HG03175 (cell line): ENCODE measurements around the gene STARD3.
A peak's percentile ranks its signal among the peaks of the same experiment; 100 is the strongest.
"Not testable (repeated sequence)": the region's sequence is repeated elsewhere in the genome, so short reads cannot be mapped to it uniquely, and the experiment has no call there.

Experiments used
- ATAC-seq: cut with Tn5 transposase; IDR thresholded peaks from one replicate; pipeline ENCODE4 v1.9.1; 2021; ENCODE audit warnings: mild to moderate bottlenecking, moderate library complexity; ENCODE audit not compliant: unreplicated experiment

Gene STARD3

DNA sequence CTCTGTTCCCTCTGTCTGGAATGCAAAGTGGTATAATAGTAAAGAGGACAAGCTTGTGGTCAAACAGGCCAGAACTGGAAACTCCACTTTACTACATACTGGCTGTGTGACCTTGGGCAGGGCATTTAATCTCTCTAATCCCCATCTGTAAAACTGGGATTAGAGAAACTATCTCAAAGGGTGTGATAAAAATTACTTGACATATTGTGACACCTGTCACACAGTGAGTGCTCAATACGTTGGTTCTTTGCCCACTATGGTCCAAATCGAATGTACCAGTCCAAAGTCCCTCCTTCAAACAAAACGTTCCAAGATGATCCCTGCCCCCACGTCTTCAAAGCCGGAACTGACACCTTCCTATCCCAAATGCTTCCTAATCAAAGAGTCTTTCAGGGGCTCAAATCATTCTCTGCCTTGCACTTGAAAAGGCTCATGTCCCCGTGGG, 50.2 kb downstream of the STARD3 start:
- no peak for ATAC-seq

DNA sequence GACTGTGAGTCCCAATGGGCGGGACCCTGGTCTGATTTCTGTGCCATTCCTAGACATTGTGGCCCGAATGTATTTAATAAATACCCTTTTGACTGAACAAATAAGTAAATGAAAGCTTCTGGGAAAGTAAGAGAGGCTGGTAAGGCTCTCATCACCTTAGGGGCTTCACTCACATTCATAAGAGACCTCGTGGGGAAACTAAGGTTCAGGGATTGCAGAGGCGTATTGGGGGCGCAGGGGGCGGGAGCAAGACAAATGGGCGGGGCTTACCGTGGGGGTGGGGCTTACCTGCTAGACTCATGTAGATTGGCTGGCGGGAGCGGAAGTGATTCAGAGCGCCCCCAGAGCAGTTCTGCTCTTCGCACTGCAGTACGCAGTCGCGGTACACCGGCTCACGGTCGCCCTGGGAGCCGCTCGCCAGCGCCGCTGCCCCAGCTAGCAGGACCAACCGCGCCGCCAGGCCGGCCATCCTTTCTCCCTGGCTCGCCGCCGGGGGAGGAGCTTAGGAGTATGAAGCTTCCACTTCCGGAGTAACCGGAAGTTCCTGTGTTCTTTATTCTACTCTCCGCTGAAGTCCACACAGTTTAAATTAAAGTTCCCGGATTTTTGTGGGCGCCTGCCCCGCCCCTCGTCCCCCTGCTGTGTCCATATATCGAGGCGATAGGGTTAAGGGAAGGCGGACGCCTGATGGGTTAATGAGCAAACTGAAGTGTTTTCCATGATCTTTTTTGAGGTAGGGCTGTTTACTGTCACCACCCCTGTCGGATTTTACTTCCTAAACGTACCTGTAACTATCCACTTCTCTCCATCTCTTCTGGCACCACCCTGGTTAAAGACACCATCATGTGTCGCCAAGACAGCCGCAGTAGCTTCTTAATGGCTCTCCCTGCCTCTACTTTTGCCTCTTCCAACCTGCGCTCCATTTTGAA, 50.9 kb downstream of the STARD3 start, which contains the start of gene PGAP3:
Gene PGAP3 (minus strand): TSS at position 512 of the 929 bp plus-strand sequence. CDS start 43 bp downstream, at position 469.
- peak; percentile 88 for ATAC-seq

DNA sequence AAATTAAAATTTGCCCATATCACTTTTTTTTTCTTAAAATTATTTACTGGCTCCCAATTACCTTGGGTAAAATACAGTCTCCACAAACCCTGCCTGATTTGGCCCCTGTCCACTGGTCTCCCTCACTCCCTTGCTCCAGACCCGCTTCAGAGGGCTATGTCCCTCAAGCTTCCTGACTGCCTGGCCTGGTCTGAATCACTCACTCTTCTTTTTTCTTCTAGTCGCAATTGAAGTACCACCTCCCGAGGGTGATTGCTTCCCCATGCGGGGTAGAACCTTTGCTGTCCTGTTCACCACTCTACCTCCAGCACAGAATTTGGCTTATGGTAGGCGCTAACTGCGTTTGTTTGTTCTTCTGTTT, 51.5 kb downstream of the STARD3 start:
- no peak for ATAC-seq

DNA sequence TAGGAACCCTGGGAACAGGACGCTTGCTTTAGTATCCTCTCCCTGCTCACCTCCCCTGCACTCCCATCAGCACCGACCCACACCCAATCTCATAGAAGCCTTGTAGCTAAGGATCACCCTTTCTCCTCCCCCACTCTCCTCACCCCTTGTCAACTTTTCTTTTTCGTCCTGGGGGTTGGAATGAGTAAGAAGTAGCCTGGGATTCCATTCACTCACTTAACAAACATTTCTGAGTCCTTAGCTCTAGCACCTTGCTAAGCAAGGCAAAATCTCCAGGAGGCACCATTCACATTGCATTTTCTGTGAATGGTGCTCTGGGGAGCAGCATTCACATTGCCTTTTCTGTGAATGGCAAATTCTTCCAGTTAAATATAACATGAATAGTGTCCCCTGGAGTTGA, 52.0 kb downstream of the STARD3 start:
- no peak for ATAC-seq

DNA sequence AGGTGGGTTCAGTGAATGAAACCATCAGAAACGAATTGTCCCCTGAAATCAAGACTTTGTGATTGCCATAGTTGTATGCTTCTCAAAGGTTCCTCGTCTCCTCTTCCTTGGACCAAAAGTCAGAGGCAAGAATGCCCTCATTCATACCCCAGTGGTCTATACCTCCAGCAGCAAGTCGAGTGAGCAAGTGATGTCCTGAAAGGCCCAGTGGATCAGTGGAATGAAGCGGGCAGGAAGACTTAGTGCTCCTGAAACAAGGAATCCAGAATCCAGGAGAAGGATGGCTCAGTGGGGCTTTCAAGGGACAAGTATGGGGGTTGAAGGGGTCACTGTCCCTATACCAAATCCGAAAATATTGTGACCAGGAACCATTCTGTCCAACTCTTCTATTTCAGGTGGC, 57.6 kb downstream of the STARD3 start:
- ATAC-seq: no peak

DNA sequence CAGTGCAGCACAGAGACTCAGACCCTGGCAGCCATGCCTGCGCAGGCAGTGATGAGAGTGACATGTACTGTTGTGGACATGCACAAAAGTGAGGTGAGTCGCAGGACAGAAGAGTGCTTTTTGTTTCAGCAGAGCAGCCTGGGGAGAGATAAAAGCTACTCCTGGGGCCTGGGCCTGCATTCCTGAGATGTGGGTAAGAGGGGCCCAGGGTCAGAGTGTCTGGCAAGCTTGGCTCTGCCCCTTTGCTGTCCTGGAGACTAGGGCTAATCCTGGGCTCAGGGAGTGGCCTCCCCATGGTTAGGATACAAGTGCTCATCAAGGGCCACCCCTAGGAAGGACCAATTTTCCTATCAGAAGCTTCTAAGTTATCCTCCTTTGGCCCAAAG, 58.1 kb downstream of the STARD3 start:
- no peak for ATAC-seq

DNA sequence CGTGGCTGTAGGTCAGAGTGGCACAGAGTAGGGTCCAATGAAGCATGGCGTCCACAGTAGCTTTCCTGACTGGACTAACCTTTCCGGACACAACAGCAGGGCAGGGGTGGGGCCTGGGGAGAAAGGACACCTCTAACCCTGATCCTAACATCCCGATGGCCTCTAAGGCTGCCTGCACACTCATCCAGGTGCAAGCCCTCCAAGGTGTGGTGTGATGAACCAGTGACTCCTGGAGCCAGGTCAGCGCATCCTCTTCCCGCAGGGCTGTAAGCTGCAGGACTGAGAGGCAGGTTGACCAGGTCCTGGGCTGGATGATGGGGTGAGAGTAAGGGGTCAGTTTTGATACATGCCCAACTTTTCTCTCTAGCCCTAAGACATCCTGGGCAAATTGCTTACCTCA, 59.8 kb downstream of the STARD3 start:
- ATAC-seq: no peak

DNA sequence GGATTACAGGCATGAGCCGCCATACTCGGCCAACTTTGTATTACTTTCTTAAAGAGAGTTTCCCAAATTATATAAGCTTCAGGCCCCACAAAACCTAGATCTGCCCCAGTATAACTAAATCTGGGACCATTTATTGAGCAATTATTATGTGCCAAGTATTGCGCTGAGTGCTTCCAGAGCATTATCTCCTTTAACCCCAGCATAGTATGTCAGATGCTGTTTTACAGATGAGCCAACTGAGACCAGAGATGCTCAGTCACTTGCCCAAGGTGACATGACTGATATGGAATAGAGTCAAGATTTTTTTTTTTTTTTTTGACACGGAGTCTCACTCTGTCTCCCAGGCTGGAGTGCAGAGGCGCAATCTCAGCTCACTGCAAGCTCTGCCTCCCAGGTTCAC, 61.0 kb downstream of the STARD3 start:
- ATAC-seq: no peak

DNA sequence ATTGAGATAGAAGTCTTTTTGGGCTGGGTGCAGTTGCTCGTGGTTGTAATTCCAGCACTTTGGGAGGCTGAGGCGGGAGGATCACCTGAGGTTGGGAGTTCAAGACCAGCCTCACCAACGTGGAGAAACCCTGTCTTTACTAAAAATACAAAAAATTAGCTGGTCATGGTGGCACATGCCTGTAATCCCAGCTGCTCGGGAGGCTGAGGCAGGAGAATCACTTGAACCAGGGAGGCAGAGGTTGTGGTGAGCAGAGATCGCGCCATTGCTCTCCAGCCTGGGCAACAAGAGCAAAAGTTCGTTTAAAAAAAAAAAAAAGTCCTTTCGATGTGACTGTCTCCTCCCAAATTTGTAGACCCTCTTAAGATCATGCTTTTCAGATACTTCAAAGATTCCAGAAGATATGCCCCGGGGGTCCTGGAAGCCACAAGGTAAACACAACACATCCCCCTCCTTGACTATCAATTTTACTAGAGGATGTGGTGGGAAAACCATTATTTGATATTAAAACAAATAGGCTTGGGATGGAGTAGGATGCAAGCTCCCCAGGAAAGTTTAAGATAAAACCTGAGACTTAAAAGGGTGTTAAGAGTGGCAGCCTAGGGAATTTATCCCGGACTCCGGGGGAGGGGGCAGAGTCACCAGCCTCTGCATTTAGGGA, 62.3 kb downstream of the STARD3 start:
- not testable (repeated sequence) for ATAC-seq

DNA sequence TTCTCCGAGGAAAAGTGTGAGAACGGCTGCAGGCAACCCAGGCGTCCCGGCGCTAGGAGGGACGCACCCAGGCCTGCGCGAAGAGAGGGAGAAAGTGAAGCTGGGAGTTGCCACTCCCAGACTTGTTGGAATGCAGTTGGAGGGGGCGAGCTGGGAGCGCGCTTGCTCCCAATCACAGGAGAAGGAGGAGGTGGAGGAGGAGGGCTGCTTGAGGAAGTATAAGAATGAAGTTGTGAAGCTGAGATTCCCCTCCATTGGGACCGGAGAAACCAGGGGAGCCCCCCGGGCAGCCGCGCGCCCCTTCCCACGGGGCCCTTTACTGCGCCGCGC, 62.8 kb downstream of the STARD3 start, which contains the start of gene ERBB2:
Gene ERBB2 (plus strand): TSS at position 247 of the 330 bp plus-strand sequence. CDS start 175 bp downstream, outside the sequence.
- ATAC-seq: no peak

DNA sequence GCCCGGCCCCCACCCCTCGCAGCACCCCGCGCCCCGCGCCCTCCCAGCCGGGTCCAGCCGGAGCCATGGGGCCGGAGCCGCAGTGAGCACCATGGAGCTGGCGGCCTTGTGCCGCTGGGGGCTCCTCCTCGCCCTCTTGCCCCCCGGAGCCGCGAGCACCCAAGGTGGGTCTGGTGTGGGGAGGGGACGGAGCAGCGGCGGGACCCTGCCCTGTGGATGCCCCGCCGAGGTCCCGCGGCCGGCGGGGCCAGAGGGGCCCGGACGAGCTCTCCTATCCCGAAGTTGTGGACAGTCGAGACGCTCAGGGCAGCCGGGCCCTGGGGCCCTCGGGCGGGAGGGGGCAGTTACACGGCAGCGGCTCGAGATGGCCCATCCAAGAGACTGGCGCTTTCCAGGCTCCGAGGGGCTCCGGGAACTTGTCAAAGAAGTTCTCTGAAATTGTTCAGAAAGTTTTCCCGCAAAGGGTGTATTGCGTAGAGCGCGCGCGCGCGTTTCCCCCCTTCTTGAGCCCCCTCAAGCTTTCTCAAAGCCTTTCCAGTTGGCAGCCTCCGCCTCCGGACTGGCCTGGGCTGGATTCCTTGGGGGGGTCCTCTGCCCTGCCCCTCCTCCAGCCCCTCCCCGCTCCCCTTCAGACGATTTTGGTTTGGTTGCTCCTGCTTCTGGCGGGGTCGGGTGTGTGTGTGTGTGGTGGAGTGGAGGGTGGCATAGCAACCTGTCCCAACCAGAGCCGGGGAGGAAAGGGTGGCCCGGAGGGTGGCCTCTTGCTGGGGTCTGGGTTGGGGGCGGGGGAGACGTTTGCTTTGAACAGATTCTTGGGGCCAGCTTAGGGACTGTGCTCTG, 63.4 kb downstream of the STARD3 start:
- ATAC-seq: no peak

DNA sequence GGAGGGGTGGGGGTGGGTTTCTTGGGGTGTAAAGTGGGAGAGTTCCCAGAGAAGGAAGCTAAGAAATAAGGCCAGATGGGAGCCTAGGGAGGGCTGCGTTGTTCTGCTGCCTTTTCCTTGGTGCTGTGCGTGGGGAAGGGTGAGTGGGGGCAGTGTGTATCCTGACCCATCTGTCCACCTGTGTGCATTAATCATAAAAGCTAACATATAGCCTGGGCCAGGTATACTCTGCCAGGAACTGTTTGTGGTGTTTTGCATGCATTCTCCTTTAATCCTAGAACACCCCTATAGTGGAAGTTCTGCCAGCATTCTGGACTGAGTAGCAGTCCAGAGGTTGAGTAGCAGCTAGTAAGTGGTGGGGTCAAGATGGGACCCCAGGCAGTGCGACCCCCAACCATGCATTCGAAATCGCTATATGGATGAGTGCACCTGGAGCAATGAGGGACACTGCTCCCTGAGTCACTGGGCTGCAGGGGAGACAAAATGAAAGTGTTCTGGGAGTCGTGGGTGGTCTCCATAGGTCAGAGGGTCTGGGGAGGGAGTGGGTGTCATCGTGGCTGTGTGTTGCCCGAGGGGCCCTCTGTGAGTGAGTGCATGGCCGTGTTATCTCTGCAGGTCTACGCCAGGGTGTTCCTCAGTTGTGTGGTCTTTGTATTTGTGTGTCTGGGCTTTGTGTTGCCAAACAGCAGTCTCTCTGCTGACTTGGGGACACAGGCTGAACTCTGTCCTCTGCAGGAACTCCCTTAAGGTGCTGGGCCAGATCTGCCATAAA, 64.3 kb downstream of the STARD3 start:
- ATAC-seq: no peak

DNA sequence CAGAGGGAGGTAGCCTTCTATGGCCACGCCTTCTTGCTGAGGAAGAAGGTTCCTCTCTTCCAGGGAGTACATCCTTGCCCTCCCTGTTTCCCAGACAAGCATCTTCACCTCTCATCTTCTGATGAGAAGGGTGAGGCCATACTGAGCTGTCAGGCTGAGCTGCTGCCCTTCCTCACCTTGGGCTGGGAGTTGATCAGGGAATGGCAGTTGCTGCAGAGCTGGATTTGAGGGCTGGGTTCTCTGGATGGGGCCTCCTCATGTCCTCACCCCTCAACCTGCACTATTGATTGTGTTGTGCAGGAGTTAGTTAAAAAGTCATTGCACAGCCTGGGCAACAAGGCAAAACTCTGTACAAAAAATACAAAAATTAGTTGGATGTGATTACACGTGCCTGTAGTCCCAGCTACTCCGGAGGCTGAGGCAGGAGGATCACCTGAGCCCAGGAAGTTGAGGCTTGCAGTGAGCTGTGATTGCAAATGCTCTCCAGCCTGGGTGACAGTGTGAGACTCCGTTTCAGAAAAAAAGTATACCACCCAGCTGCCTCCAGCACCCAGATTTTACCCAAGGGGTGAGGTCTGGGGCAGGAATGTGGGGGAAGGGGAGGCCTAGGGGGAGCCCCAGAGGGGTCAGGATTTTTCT, 65.0 kb downstream of the STARD3 start:
- no peak for ATAC-seq

DNA sequence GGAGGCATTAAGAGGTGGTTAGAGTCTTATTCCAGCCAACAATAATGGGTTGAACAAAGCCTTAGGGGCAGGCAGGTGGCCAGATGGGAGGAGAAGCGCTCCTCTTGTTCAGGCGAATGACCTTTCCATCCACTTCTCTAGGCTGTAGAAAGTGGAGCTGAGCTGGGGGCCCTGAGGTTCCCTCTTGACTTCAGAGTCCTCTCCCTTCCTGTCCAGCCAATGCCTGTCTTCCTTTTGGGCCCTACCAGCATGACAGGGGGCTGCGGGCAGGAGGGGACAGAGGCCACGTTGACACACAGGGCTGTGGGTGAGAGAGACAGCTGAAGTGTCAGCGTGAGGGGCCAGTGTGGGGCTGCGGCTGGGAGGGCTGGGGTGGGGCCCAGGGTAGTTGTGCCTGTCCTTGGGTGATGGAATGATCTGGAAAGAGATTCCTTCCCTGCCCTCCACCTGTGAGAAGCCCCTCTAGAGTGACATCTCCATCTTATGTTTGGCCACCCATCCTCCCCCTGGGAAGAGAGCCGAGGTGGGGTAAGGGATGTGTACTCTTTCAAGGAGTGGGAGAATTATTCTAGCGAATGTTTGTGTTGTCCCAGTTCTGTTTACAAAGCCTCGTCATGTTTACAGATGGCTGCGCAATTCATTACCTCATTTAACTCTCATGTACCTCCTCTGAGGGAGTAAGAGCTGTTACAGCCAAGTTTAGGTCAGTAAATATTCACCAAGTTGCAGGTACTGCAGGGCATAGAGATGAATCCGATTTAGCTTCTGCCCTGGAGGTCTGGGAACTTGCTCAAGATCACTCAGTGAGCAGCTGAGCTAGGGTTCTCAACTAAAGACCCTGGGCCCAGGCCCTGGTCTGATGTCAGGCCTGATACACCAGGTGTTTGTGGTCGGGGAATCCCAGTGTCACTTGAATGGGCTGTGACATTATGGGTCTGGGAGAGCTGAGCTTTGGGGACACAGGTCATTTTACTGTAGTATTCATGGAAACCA, 66.3 kb downstream of the STARD3 start:
- no peak for ATAC-seq

DNA sequence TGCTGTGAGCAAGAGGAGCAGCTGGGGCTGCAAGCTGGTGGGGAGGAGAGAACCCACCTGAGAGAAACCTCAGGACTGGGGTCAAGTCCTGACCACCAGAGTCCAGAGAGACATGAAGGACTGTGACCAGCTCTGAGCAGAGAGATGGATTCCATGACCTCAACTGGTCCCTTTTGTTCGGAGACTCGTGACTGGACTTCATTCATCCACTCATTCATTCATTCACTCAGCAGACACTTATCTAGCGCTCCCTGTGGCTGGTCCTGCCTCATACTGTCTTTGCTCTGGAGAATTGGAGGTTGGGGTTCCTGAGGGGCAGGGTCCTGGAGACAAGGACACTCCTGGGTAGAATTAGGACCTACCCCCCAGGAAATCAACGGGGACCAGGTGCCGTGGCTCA, 67.0 kb downstream of the STARD3 start:
- ATAC-seq: no peak

DNA sequence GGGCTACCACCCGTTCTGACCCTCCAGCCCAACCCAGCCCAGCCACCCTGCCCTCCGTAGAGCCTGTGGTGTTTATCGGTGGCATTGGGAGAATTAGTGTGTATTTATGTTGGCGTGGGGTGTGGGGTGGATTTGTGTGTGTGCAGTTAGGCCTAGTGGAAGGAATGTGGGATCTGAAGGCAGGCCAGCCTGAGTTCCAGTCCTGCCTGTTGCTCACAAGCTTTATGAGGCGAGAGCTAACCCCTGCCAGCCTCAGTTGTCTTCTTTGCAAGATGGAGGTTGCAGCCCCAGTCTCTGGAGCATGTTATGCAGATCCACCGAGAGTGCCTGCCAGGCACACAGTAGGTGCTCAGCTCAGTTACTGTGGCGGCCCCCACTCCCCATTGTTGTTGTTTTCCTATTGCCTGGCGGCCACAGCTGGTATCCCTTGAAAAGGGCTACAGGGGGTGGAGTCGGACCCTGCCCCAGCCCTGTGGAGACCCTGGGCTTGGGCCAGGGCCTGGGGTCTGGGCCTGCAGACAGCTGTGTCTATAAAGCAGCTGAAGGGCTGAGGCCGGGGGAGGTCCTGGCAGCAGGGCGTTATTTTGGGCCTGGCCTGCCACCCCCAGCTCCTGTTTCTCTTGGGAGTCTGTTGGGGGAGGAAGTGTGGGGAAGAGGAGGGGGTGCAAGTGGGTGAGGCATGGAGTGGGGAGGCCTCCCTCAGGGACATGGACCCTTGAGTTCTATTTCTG, 68.0 kb downstream of the STARD3 start:
- ATAC-seq: no peak

DNA sequence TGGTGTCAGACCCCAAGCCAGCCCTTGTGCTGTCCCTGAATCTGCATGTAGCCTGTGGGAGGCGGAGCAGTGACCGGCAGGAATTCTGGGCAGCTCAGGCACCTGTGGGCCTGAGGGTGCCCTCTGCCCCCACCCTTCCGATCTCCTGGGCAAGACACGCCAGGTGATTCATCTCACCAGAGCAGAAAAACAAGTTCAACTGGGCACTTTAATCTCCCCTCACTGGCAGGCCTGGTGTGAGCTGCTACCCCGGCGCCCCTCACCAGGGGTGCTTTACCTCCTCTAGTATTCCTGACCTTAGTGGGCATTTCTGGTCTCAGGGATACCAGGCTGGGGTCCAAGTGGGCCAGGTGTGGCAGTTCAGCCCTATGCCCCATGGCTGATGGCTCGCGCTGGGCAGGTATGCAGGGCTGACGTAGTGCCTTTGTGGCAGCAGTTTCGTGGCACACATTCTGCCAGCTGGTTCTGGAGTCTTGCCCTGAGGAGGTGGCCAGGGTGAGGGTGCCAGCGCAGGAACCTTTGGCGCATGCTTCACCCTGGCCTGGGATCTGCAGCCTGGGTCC, 68.9 kb downstream of the STARD3 start:
- ATAC-seq: no peak

DNA sequence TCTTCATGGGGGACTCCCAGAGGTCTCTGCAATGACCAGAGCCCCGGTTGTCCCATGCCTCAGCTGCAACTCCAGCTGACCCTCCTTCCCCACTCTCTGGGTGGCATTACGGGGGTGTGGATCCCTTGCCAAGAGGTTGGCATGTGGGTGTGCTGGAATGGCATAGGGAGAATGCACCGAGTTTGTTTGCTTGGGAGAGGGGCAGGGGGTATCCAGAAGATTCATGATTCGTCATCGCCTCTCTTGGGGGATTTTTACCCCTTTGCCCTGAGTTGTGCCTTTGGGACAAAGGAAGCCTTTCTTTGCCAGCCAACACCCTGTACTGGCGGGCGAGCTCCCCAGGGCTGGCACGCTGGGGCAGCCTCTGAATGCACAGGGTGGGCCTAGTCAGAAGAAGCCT, 69.4 kb downstream of the STARD3 start:
- ATAC-seq: no peak
